NCI-H1694 (cell line): ENCODE data around the gene NXN.
"Not testable (repeated sequence)": the region's sequence is repeated elsewhere in the genome, so short reads cannot be mapped to it uniquely, and the experiment has no call there.

Source experiments
- DNase-seq: peaks from one replicate; lab custom pipeline; 2025; lab: John Stamatoyannopoulos, UW

NXN gene

GRCh38 chr17:1006054-1006453 is 26.5 kb upstream of the NXN start:
- DNase-seq: no peak

GRCh38 chr17:1005361-1005946 is 25.9 kb upstream of the NXN start:
- peak; percentile 56 for DNase-seq

- no peak for DNase-seq
Observed at GRCh38 chr17:1004769-1005295, 25.3 kb upstream of the NXN start.

DNA sequence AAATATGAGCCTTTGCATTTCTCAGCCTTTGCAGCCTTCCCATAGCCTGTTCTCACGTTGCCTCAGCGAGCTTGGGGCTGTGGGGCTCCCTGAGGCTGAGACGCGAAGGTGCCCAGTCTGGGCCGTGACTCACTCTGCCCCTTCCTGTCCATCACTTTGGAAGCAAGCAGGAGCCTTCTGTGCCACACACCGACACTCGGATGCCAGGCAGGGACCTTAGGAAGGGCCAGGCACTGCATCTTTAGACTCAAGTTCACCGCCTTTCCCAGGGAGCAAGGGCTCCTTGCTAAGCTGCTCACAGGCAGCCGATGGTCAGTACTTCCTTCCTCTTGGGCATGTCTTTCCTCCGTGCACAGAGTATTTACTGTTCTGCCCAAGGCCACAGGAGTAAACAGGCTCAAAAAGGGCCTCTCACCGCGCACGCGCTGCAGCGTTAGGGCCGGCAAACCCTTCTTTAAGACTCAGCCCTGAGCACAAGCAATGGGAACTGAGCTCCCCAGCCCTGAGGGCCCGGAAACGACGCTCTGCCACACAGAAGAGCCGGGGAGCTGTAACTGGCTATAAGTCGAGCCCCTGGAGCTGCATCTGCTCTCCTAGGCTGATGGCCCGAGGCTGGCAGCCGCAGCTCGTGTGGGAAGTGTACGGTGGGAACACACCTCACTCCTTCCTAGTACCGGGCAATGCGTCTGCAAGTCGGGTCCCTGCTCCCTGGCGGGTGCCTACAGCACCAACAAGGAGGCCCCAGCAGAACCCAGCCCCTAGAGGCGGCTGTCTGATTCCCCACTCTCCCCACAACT is 24.6 kb upstream of the NXN start:
- DNase-seq: no peak

DNA sequence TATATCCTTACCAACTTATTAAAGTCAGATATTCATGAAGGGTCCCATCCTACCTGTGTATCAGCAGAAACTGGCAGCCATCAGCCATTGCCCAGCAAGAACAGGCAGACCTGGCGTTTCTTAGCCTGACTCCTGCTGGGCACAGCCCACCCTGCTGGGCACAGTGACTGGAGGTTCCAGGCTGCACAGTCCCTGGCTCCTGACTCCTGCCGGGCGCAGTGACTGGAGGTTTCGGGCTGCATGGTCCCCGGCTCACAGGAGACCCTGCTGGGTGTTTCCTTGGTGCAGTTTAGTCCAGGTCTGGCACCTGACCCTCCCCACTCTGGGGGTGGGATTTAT is 24.0 kb upstream of the NXN start:
- DNase-seq: no peak

GRCh38 chr17:1002771-1003555 is 23.4 kb upstream of the NXN start:
- no peak for DNase-seq

DNA sequence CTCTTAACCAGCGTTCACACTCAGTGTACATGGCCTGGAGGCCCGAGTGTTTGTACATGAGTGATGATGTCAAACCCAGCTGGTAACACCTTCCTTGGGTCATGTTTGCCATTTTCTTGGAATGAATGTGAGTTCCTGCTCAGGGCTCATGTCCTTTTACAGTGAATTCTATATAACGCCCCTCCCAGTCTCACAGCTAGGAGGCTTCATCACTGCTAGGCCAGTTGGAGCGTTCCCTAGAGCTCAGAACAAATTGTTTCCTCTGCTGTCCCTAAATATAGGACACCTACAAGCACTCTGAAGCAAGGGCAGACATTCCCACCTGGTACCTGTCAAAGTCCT is 22.8 kb upstream of the NXN start:
- no peak for DNase-seq

DNA sequence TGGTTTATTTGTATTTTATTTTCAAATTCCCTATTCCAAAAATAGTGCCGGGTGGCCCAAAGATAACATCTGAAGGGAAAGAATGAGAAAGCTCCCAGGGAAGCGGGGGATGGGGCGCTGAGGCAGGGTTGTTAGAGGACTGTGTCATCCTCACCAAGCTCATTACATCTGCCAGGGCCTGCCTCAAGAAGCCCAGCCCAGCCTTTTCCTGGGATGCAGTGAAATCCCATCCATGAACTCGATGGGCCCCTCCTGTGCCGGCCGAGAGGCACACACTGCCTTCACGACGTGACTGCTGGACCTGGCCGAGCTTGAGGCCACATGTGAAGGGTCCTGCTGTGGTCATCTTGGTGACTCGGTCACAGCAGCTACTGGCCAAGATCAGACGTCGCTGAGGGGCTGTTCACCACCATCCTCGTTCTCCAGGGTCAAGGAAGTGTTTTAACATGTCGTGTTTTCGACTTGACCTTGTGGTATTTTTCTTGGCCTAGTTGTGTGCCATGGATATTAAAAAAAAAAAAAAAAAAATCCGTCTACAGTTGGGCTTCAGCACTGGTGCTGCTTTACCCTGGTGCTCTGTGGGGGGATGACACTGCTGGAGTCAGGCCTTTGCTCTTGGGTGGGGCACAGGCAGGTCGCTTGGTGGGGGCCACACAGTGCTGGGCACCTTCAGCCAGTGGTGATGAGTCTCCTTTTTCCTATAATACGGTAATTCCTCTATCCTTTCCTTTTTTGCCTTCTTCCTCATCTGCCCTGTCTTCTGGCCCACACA is 22.2 kb upstream of the NXN start:
- no peak for DNase-seq

- peak; percentile 89 for DNase-seq
Observed at GRCh38 chr17:1000597-1001461, 21.3 kb upstream of the NXN start.

DNA sequence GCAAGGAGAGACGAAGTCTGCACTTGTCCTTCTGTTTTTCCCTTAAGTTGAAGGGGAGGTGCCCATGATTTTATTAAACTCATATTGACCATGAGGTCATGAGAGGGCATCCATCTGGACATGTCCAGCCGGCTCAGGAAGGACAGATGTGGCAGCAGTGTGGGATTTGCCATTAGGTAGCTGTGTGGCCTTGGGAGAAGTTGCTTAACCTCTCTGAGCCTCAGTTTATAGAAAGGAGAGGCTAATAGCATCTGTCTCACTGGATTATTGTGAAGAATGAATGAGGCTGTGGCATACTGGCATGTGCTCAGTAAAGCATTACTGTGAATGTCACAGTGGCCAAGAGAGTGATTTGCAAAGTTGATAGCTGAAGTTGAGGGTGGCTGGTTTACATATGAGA is 18.5 kb upstream of the NXN start:
- no peak for DNase-seq

- DNase-seq: peak; percentile 97
Observed at GRCh38 chr17:996554-997344, 17.2 kb upstream of the NXN start, which contains the start of gene TIMM22. Gene TIMM22, plus strand, starts transcription at chr17:997129. Its CDS starts 14 bp downstream, at chr17:997143.

DNA sequence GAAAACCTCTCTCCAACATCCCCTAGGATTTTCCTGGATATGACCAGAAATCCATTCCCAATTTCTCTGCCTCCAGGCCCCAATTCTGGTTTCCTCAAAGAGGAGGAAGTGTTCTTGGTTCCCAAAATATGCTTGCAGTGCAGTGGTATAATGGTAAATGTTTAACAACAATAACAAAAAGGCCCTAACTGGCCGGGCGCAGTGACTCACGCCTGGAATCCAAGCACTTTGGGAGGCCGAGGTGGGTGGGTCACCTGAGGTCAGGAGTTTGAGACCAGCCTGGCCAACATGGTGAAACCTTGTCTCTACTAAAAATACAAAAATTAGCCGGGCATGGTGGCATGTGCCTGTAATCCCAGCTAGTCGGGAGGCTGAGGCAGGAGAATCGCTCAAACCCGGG is 15.7 kb upstream of the NXN start:
- DNase-seq: not testable (repeated sequence)

DNA sequence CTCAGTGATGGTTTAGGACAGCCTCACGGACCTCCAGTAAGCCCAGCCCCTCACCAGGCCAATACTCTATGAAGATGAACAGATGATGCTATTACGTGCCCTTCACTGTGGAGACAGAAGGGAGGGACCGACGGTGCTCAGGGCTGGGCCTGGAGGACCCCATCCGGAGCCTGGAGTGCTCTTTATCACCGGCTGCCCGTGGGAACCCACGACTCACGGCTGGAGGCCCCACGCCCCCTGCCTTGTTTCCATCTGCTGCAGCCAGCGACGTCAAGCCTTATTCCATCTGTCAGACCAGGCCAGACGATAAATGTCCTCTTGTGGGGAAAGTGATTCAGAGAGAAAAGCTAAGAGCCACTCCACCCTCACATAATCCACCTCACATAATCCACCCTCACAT is 13.4 kb upstream of the NXN start:
- DNase-seq: no peak

GRCh38 chr17:988561-988960 is 9.0 kb upstream of the NXN start:
- no peak for DNase-seq

- no peak for DNase-seq
Observed at GRCh38 chr17:987931-988330, 8.4 kb upstream of the NXN start.

GRCh38 chr17:986322-986929 is 6.8 kb upstream of the NXN start:
- DNase-seq: no peak

- DNase-seq: peak; percentile 84
Observed at GRCh38 chr17:983921-984320, 4.3 kb upstream of the NXN start.

DNA sequence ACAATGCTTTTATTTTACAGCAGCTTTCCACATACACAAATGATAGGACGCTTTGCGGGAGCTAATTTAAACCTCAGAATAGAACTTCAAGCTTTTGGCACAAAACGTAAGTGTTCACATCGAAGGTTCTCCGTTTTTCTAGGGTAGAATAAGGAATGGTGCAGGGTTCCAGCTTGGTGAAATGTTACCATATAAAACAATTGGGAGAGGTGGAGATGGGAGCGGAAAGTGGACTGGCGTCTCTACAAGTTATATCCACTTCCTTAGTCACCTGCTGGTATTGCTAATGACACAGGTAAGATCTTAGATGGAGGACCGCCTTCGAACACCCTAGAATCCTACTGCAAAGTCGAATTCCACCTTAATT is 1.7 kb upstream of the NXN start:
- DNase-seq: no peak

DNA sequence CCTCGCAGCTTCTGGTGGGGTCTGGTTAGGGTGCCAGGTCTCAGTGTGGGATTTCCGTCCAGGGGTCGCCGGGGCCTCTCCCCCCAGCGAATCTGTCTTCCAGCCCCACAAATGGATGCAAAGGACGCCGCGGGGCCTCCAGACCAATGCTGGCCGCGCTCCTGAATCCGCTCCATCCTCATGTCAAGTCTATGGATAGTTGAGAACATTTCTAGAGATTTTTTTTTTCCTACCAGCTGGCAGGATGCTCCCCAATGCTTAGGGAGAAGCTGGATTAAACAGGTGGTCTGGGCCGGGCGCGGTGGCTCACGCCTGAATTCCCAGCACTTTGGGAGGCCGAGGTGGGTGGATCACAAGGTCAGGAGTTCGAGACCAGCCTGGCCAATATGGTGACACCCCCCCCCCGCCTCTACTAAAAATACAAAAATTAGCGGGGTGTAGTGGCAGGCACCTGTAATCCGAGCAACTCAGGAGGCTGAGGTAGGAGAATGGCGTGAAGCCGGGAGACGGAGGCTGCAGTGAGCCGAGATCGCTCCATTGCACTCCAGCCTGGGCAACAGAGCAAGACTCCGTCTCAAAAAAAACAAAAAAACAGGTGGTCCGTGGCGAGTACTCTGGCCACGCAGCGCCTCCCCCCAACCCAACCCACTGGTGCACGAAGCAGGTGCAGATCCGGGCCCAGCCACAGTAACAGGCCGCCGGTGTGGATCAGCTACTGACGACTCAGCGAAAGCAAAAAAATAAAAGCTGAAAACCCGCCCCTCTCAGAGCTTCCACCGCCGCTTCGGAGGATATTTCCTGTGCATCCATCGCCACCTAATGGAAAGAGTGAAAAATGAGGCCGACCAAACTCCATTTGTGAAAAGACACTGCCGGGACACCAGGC is 1.1 kb upstream of the NXN start:
- peak; percentile 93 for DNase-seq
